GM21526 (cell line): ENCODE measurements around the gene UGT3A2.
"Not testable (repeated sequence)": the region's sequence is repeated elsewhere in the genome, so short reads cannot be mapped to it uniquely, and the experiment has no call there.

Experiments
- ATAC-seq: cut with Tn5 transposase; IDR thresholded peaks from one replicate; pipeline ENCODE4 v1.9.1; 2021; ENCODE audit warnings: moderate library complexity; ENCODE audit not compliant: unreplicated experiment, low FRiP score

UGT3A2 gene

DNA sequence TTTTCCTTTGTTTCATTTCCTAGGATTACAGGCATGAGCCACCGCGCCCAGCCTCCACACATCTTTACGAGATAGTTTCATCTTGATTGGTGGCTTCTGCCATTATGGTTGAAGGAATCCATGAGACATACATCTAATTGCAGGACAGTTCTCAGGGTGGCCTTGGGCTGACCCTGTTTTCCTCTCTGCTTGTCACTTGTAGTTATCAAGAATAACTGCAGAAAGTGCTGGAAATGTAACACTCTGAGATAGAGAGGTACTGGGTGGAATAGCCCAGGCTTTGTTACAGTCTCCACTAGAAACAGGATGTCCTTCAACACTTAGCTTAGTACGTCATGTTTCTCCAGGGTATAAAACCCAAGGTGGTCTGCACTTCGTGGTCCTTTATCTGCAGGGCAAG, 10.7 kb downstream of the UGT3A2 start:
- ATAC-seq: no peak

DNA sequence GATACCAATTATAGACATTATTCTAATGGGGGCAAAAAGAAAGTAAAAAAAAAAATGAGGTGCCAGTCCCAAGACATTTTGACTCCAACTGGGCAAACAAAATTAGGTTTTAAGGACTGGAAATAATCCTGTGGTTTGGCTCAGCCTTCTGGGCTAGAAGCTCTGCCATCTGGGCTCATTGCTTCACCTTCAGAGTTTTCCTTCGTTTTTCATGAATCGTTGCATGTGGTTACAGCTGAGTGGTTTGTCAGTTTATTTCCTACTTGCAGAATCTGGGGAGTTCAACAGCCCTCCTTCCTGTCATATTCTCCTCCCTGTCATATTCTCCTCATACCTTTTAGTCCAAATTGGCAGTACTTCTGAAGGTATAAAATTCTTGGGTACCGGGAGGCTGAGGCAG, 12.0 kb downstream of the UGT3A2 start:
- no peak for ATAC-seq

DNA sequence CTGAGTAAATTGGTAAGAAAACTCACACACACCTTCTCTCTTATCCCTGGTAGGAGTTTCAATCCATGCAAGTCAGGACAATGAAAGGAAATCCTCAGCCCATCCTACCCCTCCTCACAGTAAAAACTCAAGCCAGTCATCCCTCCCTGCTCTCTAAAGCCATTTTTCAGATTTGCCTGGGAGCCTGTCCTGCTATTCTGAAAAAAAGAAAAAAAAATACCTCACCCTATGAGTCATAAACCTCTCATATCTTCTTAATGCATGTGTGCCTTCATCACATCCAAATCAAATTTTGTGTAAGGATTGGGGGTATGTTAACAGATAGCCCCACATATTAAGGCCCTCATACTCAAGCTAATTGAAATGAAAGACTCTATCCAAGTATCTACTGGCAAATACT, 14.1 kb downstream of the UGT3A2 start:
- no peak for ATAC-seq

DNA sequence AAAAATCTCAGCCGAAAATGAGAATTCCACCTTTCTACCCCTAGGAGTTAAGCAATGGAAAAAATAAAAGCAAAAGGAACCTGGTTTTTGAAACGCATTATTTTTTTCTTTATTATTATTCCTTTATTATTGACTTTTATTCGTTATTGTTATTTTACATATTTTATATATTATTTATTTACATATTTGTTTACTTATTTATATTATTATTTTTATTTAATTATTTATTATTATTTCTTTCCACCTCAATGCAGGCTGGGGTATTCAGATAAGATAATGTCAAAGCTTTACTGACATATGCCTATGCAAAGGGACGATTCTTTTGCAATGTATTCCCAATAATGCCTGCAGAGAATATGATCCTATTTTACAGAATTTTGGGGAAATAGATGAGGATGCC, 16.7 kb downstream of the UGT3A2 start:
- ATAC-seq: no peak

DNA sequence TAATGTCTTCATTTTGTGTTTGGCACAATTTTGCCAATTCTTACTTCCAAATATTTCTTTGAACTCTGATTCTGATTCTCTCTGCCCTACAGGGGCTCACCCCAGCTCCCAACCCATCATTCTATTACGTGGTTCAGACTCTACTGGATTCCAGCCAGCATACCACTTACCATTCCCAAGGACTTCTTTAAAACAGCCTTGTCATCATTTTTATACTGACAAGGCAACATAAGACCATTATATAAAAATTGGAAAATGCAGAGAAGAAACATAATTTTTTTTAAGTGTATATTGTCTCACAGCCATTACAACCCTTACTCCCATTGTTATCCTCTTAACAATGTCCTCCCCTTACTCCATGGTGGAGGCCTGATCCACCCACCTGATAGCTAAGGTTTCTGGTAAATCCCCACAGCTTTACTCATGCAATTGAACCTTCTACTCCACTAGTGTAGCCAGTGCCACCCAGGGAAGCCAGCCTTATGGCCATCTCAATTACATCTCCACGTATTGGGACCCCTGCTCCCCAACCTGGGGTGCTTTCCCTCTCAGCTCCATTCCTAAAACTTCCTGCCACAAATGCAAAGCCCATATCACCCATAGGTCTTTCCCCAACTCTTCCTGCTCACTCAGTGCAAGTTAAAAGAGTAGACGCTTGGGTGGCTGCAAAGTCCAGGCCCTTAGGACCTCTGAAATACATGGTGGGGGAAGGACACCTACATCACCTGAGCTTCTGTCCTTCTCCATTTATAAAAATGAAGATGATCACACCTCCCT, 19.1 kb downstream of the UGT3A2 start:
- ATAC-seq: no peak

DNA sequence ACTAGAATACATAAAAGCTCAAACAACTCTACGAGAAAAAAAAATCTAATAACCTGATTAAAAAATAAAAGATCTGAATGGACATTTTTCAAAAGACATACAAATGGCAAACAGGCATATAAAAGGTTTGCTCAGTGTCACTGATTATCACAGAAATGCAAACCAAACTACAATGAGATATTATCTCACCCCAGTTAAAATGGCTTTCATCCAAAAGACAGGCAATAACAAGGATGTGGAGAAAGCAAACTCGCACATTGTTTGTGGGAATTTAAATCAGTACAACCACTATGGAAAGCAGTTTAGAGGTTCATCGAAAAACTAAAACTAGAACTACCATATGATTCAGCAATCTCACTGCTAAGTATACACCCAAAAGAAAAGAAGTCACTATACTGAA, 20.8 kb downstream of the UGT3A2 start:
- no peak for ATAC-seq

DNA sequence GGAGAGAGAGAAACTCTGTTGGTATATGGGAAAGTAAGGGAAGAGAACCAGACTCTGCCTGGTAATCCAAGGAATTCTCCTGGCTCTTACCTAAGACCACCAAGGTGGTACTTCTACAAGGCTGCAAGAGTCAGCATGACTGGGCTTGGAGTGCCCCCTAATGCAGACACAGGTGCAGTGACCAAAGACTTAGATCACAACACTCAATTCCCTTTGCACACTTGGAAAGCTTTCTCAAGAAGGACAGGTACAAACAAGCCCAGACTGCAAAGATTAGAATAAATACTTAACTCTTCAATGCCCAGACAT, 25.2 kb downstream of the UGT3A2 start:
- no peak for ATAC-seq

DNA sequence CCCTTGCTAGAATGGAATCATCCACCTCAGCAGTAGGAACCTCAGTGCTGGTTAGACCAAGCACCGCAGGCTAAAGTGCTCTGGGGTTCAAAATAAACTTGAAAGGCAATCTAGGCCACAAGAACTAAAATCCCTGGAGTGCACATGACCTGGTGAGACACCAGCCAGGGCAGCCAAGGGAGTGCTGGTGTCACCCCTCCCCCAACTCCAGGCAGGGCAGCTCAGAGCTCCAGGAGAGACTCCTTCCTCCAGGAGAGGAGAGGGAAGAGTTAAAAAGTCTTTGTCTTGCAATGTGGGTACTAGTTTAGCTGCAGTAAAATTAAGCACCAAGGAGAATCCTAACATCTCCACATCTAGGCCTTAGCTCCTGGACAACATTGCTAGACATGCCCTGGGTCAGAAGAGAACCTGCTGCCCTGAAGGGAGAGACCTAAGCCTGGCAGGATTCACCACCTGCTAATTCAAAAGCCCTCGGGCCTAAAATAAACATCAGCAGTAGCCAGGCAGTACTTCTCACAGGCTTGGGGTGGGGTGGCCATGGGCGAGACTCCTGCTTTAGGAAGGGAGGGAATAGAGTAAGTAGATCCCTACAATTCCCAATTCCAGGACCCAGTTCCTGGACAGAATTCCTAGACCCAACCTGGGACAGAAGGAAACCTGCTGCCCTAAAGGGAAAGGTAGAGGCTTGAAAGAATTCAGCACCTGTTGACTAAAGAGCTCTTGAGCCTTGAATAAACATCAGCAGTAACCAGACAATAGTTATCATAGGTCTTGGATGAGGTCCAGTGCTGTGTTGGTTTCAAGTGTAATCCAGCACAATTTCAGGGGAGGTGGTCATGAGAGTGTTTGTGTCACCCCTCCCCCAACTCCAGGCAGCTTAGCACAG, 25.8 kb downstream of the UGT3A2 start:
- no peak for ATAC-seq

DNA sequence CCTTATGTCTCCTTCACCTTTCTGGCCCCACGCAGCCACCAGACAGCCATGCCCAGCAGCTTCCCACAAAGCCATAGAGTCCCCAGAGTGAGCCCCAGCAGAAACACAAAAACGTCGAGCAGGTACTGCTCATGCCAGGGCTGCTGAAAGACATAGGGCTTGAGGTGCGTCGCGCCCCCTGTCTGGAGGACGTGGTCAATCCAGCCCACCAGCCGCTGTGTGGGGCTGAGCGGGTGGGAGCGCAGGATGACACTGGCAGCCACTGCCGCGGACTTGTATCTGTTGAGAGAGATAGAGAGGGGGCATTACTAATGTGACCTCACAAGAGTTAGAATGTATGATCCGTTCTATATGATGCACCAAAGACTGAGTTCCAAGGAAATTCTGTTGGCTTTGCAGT, 31.0 kb downstream of the UGT3A2 start:
- ATAC-seq: no peak

DNA sequence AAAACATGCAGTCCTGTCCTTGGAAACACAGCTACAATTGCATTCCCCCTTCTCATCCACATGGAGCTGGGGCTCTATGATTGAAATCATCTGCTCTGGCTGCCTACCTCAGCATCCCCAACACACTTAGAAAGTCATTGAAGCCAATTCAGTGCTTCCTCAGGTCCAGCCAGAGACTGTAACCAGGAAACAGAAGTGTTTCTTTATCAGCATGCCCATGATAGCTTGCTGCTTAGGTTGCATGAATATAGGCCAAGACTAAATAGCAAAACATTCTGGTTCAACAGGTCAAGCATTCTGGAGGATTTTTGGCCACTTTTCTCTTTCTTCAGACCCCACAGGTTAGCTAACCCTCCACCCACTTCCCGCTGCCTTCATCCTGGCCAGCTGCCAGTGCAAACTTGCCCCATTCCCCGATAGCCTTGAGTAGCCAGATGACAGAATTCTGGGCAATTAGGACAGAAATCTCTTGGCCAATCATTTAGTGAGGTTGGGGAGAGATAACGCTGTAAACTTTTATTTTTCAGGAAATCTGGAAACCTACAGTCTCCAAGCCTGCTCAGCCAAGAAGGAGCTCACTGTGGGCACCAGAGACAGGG, 32.0 kb downstream of the UGT3A2 start:
- ATAC-seq: not testable (repeated sequence)

DNA sequence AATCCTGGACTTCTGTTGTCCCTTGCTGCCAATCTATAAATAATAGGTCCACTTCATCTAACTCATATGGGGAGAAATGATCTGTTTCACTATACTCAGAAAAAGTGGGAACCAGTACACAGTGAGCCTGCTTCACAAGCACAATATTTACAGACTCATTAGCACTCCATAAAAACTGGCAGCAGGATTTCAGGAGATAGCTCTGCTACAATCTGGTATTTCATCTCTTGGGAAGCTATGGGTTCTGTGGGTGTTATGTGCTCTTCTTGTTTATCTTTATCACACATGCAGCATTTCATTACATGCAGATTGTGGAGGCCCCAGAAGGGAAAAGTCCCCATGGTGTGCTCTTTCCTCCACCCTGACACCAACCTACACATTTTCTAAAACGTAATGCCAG, 33.2 kb downstream of the UGT3A2 start:
- no peak for ATAC-seq

DNA sequence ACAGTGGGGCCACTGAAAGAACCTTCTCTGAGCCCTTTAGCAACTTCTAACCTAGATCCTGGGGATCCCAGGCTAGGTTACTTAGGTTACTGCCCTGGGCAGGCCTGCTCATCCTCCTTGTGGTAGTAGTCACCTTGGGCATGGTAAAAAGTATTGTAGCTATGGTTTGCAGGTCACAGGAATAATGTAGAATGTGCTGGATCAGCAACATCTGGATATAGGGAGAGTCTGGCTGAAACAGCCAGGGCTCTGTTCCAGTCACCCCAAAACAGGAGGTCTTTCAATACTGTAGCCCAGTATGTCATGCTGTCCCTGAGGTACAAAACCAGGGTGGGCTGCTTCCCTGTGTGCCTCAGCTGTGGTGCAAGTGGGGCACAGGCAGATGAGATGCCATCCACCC, 33.6 kb downstream of the UGT3A2 start:
- ATAC-seq: no peak

DNA sequence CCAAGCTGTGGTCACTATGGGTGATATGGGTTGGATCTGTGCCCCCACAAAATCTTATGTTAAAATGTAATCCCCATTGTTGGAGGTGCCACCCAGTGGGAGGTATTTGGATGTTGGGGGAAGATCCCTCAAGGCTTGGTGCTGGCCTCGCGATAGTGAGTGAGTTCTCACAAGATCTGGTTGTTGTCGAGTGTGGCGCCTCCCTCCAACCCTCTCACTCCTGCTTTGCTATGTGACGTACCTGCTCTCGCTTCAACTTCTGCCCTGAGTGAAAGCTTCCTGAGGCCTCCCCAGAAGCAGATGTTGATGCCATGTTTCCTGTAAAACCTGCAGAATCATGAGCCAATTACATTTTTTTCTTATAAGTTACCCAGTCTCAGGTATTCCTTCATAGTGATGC, 35.5 kb downstream of the UGT3A2 start:
- no peak for ATAC-seq

DNA sequence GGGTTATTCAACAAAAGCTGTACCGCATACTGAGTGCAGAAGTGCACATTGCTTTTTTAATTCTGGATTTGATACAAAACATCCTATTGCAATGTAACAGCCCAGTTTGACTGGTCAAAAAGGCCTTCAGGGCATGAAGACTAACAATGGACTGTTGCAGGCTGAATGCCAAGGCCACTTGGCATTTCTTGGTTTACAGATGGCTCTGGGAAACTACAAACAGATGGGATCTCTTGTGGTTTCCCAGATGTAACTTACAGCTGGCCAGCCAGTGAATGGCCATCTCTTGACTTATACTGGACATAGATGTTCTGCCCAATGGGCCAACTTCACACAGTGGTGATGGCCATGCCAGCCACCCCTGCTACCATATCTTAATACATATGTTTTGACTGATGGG, 36.8 kb downstream of the UGT3A2 start:
- no peak for ATAC-seq

DNA sequence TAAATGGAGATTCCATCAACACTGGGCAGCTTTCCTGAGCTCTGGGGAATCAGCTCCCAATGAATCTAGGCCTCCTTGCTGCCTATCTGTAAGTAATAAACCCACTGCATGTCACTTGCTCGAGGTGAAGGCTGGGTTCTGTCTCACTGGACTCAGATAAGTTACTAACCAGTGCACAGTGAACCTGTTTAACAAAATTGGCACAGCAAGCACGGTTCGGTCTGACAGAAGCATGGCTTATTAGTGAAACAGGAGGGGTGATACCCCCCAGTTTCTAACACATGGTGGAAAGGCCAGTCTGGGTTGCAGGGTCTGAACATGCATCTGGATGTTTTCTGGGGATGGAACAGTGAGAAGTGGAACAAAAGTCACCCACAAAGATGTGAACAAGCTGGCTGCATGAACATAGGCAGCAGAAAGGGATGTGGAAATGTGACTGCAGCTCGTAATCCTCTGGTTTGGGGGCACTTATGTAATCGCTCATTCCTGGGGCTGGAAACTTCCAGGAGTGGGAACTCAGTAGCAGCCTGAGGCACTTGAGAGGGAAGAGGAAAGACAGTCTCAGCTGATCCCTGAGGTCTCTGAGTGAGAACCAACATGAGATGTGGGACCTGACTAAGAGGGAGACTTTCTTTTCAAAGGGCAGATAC, 37.7 kb downstream of the UGT3A2 start:
- ATAC-seq: no peak

DNA sequence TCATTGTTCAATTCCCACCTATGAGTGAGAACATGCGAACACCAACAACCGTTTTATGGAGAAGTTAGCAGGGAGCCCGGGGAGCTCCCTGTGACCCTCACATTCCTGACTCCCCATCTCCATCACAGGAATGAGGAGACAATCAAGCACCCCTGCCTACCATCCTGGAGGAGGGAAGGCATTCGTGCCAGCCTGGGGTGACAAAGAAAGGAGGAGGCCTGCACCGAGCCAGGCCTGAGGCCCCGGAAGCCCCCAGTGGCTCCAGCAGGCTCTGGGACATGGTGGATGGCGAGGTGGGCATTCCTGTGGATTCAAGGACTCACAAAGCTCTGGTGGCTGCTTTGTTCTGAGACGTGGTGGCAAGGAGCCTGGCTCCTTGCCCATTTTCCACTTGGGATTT, 39.0 kb downstream of the UGT3A2 start:
- no peak for ATAC-seq

DNA sequence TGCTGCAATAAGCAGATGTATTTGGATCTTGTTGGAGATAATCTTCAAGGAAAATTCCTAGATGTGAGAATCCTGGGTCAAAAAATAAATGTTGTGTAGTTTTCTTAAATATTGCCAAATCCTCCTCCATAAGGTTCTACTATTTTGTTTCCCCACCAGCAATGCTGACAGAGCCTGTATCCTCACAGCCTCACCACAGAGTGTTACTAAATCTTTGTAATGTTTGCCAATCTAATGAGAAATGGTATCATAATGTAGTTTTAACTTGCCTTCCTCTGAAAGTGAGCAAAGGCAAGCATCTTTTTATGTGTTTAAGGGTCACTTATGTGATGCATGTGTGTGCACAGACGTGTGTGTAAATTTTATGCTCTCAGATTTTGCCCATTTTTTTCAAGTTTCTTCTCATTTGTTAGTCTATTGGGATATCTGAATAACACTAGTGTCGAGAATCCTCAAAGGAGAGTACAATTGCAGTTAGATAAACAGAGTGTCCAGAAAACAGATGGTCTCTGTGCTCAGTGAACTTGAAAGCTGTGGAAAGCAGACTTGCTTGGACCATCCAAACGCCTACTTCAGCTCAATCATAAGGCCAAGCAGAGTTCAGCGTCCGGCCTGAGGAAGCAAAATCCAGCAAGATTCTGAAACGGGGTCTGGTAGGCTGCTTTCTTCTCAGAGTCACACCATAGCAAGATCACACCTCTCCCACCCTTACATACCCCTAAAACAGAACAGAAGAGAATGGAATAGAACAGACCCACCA, 39.8 kb downstream of the UGT3A2 start:
- ATAC-seq: no peak

DNA sequence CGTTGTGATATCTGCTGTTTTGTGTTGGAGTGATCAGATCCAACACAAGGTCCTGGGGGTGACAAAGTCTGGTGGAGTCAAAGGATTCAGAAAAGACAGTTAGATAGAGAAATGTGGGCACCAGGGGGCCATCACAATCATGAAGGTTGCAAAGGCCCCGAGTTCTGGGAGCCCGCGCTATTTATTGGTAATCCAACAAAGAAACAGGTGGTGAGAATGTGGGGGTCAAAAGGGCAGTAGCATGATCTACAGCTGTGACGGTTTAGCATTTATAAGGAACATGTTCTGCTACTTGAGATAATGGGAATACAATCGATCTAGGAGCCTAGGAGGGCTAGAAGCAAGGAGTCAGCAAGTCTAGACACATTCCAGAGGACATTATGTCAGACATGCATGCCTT, 44.4 kb downstream of the UGT3A2 start:
- not testable (repeated sequence) for ATAC-seq

DNA sequence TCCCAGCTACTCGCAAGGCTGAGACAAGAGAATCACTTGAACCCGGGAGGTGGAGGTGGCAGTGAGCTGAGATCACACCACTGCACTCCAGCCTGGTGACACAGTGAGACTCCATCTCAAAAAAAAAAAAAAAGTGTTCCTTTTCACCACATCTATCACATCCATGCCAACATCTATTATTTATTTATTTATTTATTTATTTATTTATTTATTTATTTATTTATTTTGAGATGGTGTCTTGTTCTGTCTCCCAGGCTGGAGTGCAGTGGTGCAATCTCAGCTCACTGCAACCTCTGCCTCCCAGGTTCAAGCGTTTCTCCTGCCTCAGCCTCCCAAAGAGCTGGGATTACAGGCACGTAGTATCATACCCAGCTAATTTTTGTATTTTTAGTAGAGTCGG, 47.1 kb downstream of the UGT3A2 start:
- not testable (repeated sequence) for ATAC-seq

DNA sequence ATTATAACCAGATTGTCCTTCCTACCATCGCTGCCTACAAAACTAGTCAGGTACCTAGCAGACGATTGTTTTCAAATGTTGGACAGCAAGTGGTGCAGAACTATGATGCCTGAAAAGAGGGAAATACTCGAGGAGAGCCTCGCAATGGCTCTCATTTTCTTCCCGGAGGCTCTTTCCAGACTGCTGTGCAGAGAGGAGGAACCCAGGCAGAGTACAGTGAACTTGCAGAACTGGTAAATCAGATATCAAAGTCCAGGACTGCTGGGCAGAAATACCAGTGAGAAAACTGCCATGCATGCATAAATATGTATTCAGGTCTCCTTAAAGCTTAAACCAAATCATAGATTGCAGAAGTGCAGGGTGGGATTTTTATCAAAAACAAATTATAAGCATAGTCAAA, 49.1 kb downstream of the UGT3A2 start:
- no peak for ATAC-seq
